Fibroblast of lung (primary cell): ENCODE measurements around the gene PMAIP1. TPM values are rescaled to one million over a fixed set of nuclear protein-coding genes. Genes with fewer than 3 reads are reported as not detected.
A peak's percentile ranks its signal among the peaks of the same experiment; 100 is the strongest.

Experiments
- DNase-seq, 2 donors: peaks; one replicate each; pipeline versions ENCODE4 v3.0.0 to v3.0.0-alpha.2; 2010; ENCODE audit warnings: low read depth in 2 of 2
- H2AFZ ChIP-seq: 2 replicates; pipeline ENCODE4 v1.5.1; 2012; ENCODE audit warnings: low read length, control low read depth, inconsistent platforms
- H3K27ac ChIP-seq: 2 replicates; pipeline ENCODE4 v1.5.1; 2011; ENCODE audit warnings: low read length, control low read depth; ENCODE audit not compliant: insufficient read depth
- H3K27me3 ChIP-seq: 2 replicates; pipeline ENCODE4 v1.5.1; 2011; ENCODE audit warnings: mild to moderate bottlenecking, low read length; ENCODE audit not compliant: control insufficient read depth, insufficient read depth
- H3K36me3 ChIP-seq: 2 replicates; pipeline ENCODE4 v1.5.1; 2011; ENCODE audit warnings: low read length; ENCODE audit not compliant: control insufficient read depth, insufficient read depth
- H3K4me1 ChIP-seq: 2 replicates; pipeline ENCODE4 v1.5.1; 2011; ENCODE audit warnings: low read length; ENCODE audit not compliant: control insufficient read depth, insufficient read depth; ENCODE audit errors: extremely low read depth
- H3K4me2 ChIP-seq: 2 replicates; pipeline ENCODE4 v1.5.1; 2011; ENCODE audit warnings: low read length, control low read depth; ENCODE audit not compliant: insufficient read depth; ENCODE audit errors: extremely low read depth
- H3K4me3 ChIP-seq, 4 experiments: fragments of 200-600 bp in 1 of 4; sonication (generic) in 1 of 4; replicated peaks in 1 of 4; 2 replicates each; pipeline ENCODE4 v1.5.1; 2011 to 2016; ENCODE audit warnings: low read length in 4 of 4, low read depth in 3 of 4, mild to moderate bottlenecking in 3 of 4, control low read depth in 2 of 4, inconsistent platforms in 1 of 4, mixed read lengths in 1 of 4; ENCODE audit not compliant: insufficient read depth in 1 of 4; ENCODE audit errors: control extremely low read depth in 1 of 4
- H3K79me2 ChIP-seq: 2 replicates; pipeline ENCODE4 v1.5.1; 2012; ENCODE audit warnings: mild to moderate bottlenecking, low read length, inconsistent platforms; ENCODE audit not compliant: control insufficient read depth, insufficient read depth
- H3K9ac ChIP-seq: 2 replicates; pipeline ENCODE4 v1.5.1; 2011; ENCODE audit warnings: mild to moderate bottlenecking, low read length, control low read depth; ENCODE audit not compliant: insufficient read depth
- H3K9me3 ChIP-seq: 2 replicates; pipeline ENCODE4 v1.5.1; 2012; ENCODE audit warnings: low read depth, low read length; ENCODE audit not compliant: control insufficient read depth, insufficient read depth
- H4K20me1 ChIP-seq: 2 replicates; pipeline ENCODE4 v1.5.1; 2011; ENCODE audit warnings: low read length; ENCODE audit not compliant: control insufficient read depth, insufficient read depth; ENCODE audit errors: extremely low read depth
- CTCF ChIP-seq, 2 donors: IDR thresholded peaks in 1 of 2; conservative IDR thresholded peaks in 1 of 2; 1 replicate in 1 of 2; 2 replicates in 1 of 2; pipeline ENCODE4 v1.5.1; 2011 to 2012; ENCODE audit warnings: low read length in 2 of 2, control low read depth in 1 of 2, inconsistent platforms in 1 of 2, low read depth in 1 of 2, mild to moderate bottlenecking in 1 of 2
- EZH2 ChIP-seq: IDR thresholded peaks from 2 replicates; pipeline ENCODE4 v1.5.1; 2012; ENCODE audit warnings: low read length, control low read depth, mild to moderate bottlenecking; ENCODE audit errors: missing control alignments
- polyA plus RNA-seq, 2 donors: library from polyadenylated mRNA; depleted of rRNA in 1 of 2; stranded (reverse) in 1 of 2; unstranded in 1 of 2; fragments of >200 nt; gene quantifications; 2 replicates each; pipeline ENCODE4 v1.2.1, GENCODE V29; 2011 to 2012; ENCODE audit warnings: missing spikeins in 1 of 2
- total RNA-seq: library from RNA; depleted of rRNA; stranded (reverse); fragments of >200 nt; gene quantifications from 2 replicates; pipeline ENCODE4 v1.2.1, GENCODE V29; 2014

PMAIP1 gene
- total and polyA plus RNA-seq, 2 donors (not counting 1 experiment from before 2014, with no cell fraction given): 8.5 to 34.7 TPM

- H3K4me3 ChIP-seq: no peak overlapping the region
- no peak overlapping the region for H3K4me2 ChIP-seq
- H3K4me1 ChIP-seq: no peaks in the 10 kb centered on the region
- no peak for DNase-seq
- no peaks in the 10 kb centered on the region for H3K9me3 ChIP-seq
- H3K36me3 ChIP-seq: no peaks in the 10 kb centered on the region
- no peaks in the 10 kb centered on the region for H3K79me2 ChIP-seq
- peaks cover 7% of the 10 kb centered on the region for H3K27me3 ChIP-seq
- no peak overlapping the region for H3K27ac ChIP-seq
- no peak overlapping the region for H3K9ac ChIP-seq
- no peak overlapping the region for H2AFZ ChIP-seq
- no peaks in the 10 kb centered on the region for H4K20me1 ChIP-seq
- TF ChIP-seq CTCF (conservative IDR thresholded peaks at IDR 0.05 in 1 of 2, IDR thresholded peaks at IDR 0.05 in 1 of 2; ENCODE audit: low read depth in 1 of 2, low read length in 2 of 2): no peak
These were observed 28.4 kb downstream of the PMAIP1 start for GRCh38 chr18:59928201-59928600.

- Histone ChIP-seq H3K9ac (no peak overlapping the region), H3K4me1 (no peaks in the 10 kb centered on the region), H3K27ac (no peak overlapping the region), H3K4me2 (no peak overlapping the region), H3K27me3 (peaks cover 7% of the 10 kb centered on the region), H3K36me3 (no peaks in the 10 kb centered on the region), H2AFZ (no peak overlapping the region), H3K4me3 (no peak overlapping the region), H3K9me3 (no peaks in the 10 kb centered on the region), H4K20me1 (no peaks in the 10 kb centered on the region), H3K79me2 (no peaks in the 10 kb centered on the region)
- TF ChIP-seq EZH2: no peak
- no peak for TF ChIP-seq CTCF (conservative IDR thresholded peaks at IDR 0.05 in 1 of 2, IDR thresholded peaks at IDR 0.05 in 1 of 2; ENCODE audit: low read depth in 1 of 2, low read length in 2 of 2)
- DNase-seq: peak in 1 of 2 donors; percentile 56
These were observed 30.0 kb downstream of the PMAIP1 start for GRCh38 chr18:59929621-59930295.

GRCh38 chr18:59932401-59932800 is 32.6 kb downstream of the PMAIP1 start:
- Histone ChIP-seq H3K9me3 (no peaks in the 10 kb centered on the region), H3K79me2 (no peaks in the 10 kb centered on the region), H3K27me3 (peaks cover 2% of the 10 kb centered on the region), H2AFZ (no peak overlapping the region), H3K36me3 (no peaks in the 10 kb centered on the region), H3K27ac (no peak overlapping the region), H3K4me2 (no peak overlapping the region), H3K9ac (no peak overlapping the region), H4K20me1 (no peaks in the 10 kb centered on the region), H3K4me3 (no peak overlapping the region), H3K4me1 (no peaks in the 10 kb centered on the region)
- DNase-seq: no peak
- TF ChIP-seq CTCF (conservative IDR thresholded peaks at IDR 0.05 in 1 of 2, IDR thresholded peaks at IDR 0.05 in 1 of 2; ENCODE audit: low read depth in 1 of 2, low read length in 2 of 2) (no peak), EZH2 (no peak)
